H1 (cell line): ENCODE results near the gene CPNE4. TPM values are rescaled to one million over a fixed set of nuclear protein-coding genes. Genes with fewer than 3 reads are reported as not detected.

Experiments used
- BRCA1 ChIP-seq: IDR thresholded peaks from 2 replicates; pipeline ENCODE4 v1.6.1; 2012; ENCODE audit warnings: low read depth, low read length, improper control_type of control experiment
- CREB1 ChIP-seq: IDR thresholded peaks from 2 replicates; pipeline ENCODE4 v1.6.1; 2012; ENCODE audit warnings: inconsistent platforms
- CTBP2 ChIP-seq: IDR thresholded peaks from 2 replicates; pipeline ENCODE4 v1.7.0; 2011; ENCODE audit warnings: borderline replicate concordance, mild to moderate bottlenecking, moderate library complexity, mixed read lengths, low read length; ENCODE audit not compliant: insufficient read depth, insufficient read length
- KDM1A ChIP-seq: fragments of 200-600, 300-600 bp; sonication (generic); IDR thresholded peaks from 2 replicates; pipeline ENCODE4 v1.7.1; 2016; ENCODE audit warnings: mild to moderate bottlenecking, low read length, borderline replicate concordance
- KDM5A ChIP-seq: fragments of 200-600 bp; IDR thresholded peaks from 2 replicates; pipeline ENCODE4 v1.7.1; 2012; ENCODE audit warnings: mild to moderate bottlenecking, low read length, inconsistent platforms, mixed read lengths
- SIN3A ChIP-seq, 2 experiments: IDR thresholded peaks in 1 of 2; conservative IDR thresholded peaks in 1 of 2; 2 replicates each; pipeline ENCODE4 v1.6.1; 2011 to 2012; ENCODE audit warnings: low read length in 2 of 2, improper control_type of control experiment in 1 of 2, low read depth in 1 of 2, mild to moderate bottlenecking in 1 of 2
- SP1 ChIP-seq: IDR thresholded peaks from 2 replicates; pipeline ENCODE4 v1.6.1; 2011; ENCODE audit warnings: low read depth, low read length
- ZNF274 ChIP-seq: IDR thresholded peaks from 2 replicates; pipeline ENCODE4 v1.7.0; 2012; ENCODE audit warnings: low read length, borderline replicate concordance; ENCODE audit errors: extremely low read depth
- polyA plus RNA-seq, 7 experiments: library from polyadenylated mRNA; depleted of rRNA in 3 of 7; stranded (reverse) in 5 of 7; unstranded in 2 of 7; fragments of >200 nt in 5 of 7; fragments of 200-250 nt in 2 of 7; gene quantifications; 1 replicate in 5 of 7; 2 replicates in 1 of 7; 4 replicates in 1 of 7; pipeline versions ENCODE4 v1.2.1 to v1.2.3, GENCODE V29; 2011 to 2013; ENCODE audit warnings: missing spikeins in 2 of 7, mixed read lengths in 2 of 7
- total RNA-seq: library from RNA; stranded (reverse); fragmentation: NEBNext Ultra II Directional; extraction: Animal tissue kit (Norgen Biotek cat#: 25700); gene quantifications from 2 replicates; pipeline ENCODE4 v1.2.1, GENCODE V29; 2021

CPNE4 gene
- total and polyA plus RNA-seq, 2 of the 8 experiments (the other 6 are each of a cell fraction or from before 2014, with no cell fraction given) = 0.82 to 3.8 TPM

- TF ChIP-seq BRCA1 (no peak), KDM1A (no peak), SP1 (no peak), ZNF274 (no peak), CREB1 (no peak), SIN3A (conservative IDR thresholded peaks at IDR 0.05 in 1 of 2, IDR thresholded peaks at IDR 0.05 in 1 of 2; ENCODE audit: low read depth in 1 of 2, low read length in 2 of 2) (no peak), KDM5A (no peak), CTBP2 (no peak)
Measured at GRCh38 chr3:131560795-131561194, 474.0 kb downstream of the CPNE4 start (continued).
